Progenitor cell of endocrine pancreas (in vitro differentiated cells): ENCODE data around the gene TNFRSF11A. TPM values are rescaled to one million over a fixed set of nuclear protein-coding genes. Genes with fewer than 3 reads are reported as not detected.

Experiments
- DNase-seq: peaks from one replicate; pipeline ENCODE4 v3.0.0; 2021; ENCODE audit warnings: low spot score; ENCODE audit not compliant: unreplicated experiment
- H3K27ac Mint-ChIP-seq: 2 replicates; pipeline ENCODE4 v1.8.0; 2021; ENCODE audit warnings: mild to moderate bottlenecking, moderate library complexity, mixed read lengths
- H3K27me3 Mint-ChIP-seq: 2 replicates; pipeline ENCODE4 v1.8.0; 2021; ENCODE audit warnings: mixed read lengths
- H3K36me3 Mint-ChIP-seq: 2 replicates; pipeline ENCODE4 v1.8.0; 2022; ENCODE audit warnings: mixed read lengths; ENCODE audit not compliant: insufficient read depth
- H3K4me1 Mint-ChIP-seq: 2 replicates; pipeline ENCODE4 v1.8.0; 2021; ENCODE audit warnings: low read depth, mixed read lengths
- H3K4me3 Mint-ChIP-seq: 2 replicates; pipeline ENCODE4 v1.8.0; 2021; ENCODE audit warnings: low read depth, mild to moderate bottlenecking, moderate library complexity, mixed read lengths
- H3K9me3 Mint-ChIP-seq: 2 replicates; pipeline ENCODE4 v1.8.0; 2021; ENCODE audit warnings: low read depth, mixed read lengths
- total RNA-seq: library from RNA; stranded (reverse); gene quantifications from 2 replicates; pipeline ENCODE4 v1.2.1, GENCODE V29; 2021
- TF ChIP-seq, protein P1 (sequence below): fragments of 200-600 bp; sonication (generic); IDR thresholded peaks from one replicate; pipeline ENCODE4 v1.5.0; 2021; ENCODE audit warnings: antibody characterized with exemption, mild to moderate bottlenecking; ENCODE audit not compliant: unreplicated experiment

Gene TNFRSF11A
- total RNA-seq, 1 donor from 2014 or later: 0.43 TPM

DNA sequence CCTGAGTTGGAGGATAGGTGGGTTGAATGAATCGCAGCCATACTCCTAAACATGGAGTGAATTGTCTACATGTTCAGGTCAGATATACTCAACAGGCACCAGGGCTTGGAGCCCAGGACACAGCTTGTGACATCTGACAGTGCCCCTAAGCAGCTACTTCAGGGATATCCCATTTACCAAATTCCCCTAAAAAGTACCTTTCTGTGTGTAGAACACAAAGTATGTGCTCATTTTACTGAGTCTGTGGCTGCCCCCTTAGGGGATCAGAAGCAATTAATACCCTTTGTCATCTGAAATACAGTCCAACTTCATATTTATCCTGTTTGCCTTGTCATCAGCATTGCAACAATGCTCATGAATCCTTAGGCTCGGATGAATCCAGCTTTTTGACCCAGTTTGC, 20.8 kb downstream of the TNFRSF11A start:
- H3K27ac Mint-ChIP-seq: no peak overlapping the region
- H3K36me3 Mint-ChIP-seq: no peaks in the 10 kb centered on the region
- H3K27me3 Mint-ChIP-seq: peaks cover 20% of the 10 kb centered on the region
- TF ChIP-seq, protein P1, sequence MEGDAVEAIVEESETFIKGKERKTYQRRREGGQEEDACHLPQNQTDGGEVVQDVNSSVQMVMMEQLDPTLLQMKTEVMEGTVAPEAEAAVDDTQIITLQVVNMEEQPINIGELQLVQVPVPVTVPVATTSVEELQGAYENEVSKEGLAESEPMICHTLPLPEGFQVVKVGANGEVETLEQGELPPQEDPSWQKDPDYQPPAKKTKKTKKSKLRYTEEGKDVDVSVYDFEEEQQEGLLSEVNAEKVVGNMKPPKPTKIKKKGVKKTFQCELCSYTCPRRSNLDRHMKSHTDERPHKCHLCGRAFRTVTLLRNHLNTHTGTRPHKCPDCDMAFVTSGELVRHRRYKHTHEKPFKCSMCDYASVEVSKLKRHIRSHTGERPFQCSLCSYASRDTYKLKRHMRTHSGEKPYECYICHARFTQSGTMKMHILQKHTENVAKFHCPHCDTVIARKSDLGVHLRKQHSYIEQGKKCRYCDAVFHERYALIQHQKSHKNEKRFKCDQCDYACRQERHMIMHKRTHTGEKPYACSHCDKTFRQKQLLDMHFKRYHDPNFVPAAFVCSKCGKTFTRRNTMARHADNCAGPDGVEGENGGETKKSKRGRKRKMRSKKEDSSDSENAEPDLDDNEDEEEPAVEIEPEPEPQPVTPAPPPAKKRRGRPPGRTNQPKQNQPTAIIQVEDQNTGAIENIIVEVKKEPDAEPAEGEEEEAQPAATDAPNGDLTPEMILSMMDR: no peak
- no peaks in the 10 kb centered on the region for H3K4me1 Mint-ChIP-seq
- no peaks in the 10 kb centered on the region for H3K9me3 Mint-ChIP-seq
- H3K4me3 Mint-ChIP-seq: no peak overlapping the region
- DNase-seq: no peak

DNA sequence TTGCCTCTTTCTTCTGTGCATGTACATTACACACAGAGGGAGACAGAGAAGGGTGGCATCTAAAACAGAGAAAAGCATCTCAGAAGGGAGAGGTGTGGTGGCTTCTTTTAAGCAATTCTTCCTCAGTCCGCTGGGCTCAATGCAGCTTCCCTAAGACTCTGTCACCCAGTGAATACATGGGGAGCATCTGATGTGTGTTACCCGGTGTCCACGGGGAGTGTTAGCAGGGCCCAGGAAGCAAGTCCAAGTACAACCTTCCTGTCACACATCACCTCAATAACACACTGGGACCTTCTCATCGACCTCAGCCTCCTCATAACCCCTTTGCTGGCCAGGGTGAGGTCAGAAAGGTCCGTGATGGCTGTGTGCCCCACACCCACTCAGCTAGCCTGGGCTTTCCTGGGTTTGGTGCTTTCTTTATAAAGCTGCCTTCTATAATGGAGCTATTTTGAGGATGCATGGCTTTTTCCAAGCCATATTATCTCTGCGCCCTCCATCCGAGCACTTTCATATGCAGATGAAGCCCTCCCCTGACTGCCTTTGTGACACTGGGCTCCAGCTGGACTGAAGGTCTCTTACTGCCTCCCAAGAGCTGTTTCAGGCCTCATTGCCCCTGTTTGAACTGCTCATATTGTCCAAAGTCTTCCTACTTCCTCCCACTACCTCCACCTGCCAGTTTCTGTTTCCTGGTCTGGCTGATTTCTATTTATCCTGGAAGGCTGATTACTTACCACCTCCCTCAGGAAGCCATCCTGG, 21.4 kb downstream of the TNFRSF11A start:
- no peaks in the 10 kb centered on the region for H3K4me1 Mint-ChIP-seq
- DNase-seq: no peak
- H3K9me3 Mint-ChIP-seq: no peaks in the 10 kb centered on the region
- H3K36me3 Mint-ChIP-seq: no peaks in the 10 kb centered on the region
- H3K27ac Mint-ChIP-seq: no peak overlapping the region
- TF ChIP-seq, protein P1: no peak
- peaks cover 17% of the 10 kb centered on the region for H3K27me3 Mint-ChIP-seq
- H3K4me3 Mint-ChIP-seq: no peak overlapping the region

DNA sequence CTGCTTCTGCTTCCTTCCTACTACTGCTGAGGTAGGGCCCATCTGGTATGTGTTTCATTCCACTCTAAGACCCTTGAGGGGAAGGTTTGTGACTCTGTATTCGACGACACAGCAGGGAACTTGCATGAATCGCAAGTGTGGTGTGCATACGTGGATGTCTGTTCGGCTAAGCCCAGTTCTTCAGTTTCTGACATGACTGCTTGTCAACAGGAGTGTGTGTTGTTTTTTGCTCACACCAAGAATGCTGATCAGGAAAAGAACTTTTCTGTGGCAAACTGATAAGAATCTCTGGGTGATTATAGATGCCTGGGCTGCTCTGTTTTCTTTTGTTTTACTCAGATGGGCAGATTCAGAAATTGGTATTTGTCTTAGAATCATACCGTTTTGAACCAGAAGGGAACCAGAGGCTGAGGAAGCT, 22.0 kb downstream of the TNFRSF11A start:
- Mint-ChIP-seq H3K27me3 (peaks cover 17% of the 10 kb centered on the region), H3K9me3 (no peaks in the 10 kb centered on the region), H3K4me3 (no peak overlapping the region), H3K4me1 (no peaks in the 10 kb centered on the region), H3K27ac (no peak overlapping the region), H3K36me3 (no peaks in the 10 kb centered on the region)
- DNase-seq: no peak
- TF ChIP-seq, protein P1: no peak

DNA sequence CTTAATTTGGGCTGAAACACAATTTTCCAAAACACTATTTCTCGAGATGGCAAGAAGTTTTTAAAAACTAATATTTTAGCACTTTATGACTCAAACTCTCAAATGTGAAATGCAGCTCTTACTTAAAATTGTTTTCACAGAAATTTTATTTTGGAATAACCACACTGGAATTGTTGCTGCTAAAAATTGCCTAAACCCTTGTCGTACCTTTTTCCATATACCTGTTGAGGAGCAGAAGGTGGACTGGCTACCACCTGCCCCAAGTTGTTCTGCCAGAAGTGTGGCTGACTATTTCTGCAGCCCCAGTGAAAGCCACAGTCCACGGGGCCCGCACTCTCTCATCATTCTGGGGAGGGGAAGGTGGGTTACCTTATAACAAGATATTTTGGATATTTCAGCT, 23.4 kb downstream of the TNFRSF11A start:
- Mint-ChIP-seq H3K27ac (no peak overlapping the region), H3K36me3 (no peaks in the 10 kb centered on the region), H3K27me3 (peaks cover 17% of the 10 kb centered on the region), H3K4me1 (no peaks in the 10 kb centered on the region), H3K4me3 (no peak overlapping the region), H3K9me3 (no peaks in the 10 kb centered on the region)
- TF ChIP-seq, protein P1: no peak
- no peak for DNase-seq

DNA sequence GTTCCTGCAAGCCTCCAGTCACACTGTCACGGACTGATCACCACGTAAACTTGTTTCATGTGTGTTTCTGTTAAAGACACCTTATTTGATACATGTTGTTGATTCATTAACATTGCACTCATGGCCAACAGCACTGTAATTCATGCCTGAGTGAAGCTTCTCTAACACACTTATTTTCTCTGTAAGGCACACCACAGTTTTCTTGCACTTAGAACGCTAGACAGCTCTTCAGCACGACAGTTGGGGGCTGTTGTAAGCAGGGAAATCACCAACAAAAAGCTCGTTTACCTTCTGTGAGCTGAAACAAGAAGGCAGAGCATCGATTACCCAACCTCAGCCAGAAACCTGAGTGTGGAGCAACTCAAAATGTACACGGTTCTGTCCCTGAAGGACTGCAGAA, 28.1 kb downstream of the TNFRSF11A start:
- Mint-ChIP-seq H3K4me3 (no peak overlapping the region), H3K4me1 (peaks cover 7% of the 10 kb centered on the region), H3K27ac (no peak overlapping the region), H3K27me3 (peaks cover 2% of the 10 kb centered on the region), H3K36me3 (no peaks in the 10 kb centered on the region), H3K9me3 (no peaks in the 10 kb centered on the region)
- no peak for DNase-seq
- TF ChIP-seq, protein P1: no peak
